Progenitor cell of endocrine pancreas (in vitro differentiated cells): ENCODE data around the gene NRIP1. TPM values are rescaled to one million over a fixed set of nuclear protein-coding genes. Genes with fewer than 3 reads are reported as not detected.

Source experiments
- DNase-seq: peaks from one replicate; pipeline ENCODE4 v3.0.0; 2021; ENCODE audit warnings: low spot score; ENCODE audit not compliant: unreplicated experiment
- H3K27ac Mint-ChIP-seq: 2 replicates; pipeline ENCODE4 v1.8.0; 2021; ENCODE audit warnings: mild to moderate bottlenecking, moderate library complexity, mixed read lengths
- H3K27me3 Mint-ChIP-seq: 2 replicates; pipeline ENCODE4 v1.8.0; 2021; ENCODE audit warnings: mixed read lengths
- H3K36me3 Mint-ChIP-seq: 2 replicates; pipeline ENCODE4 v1.8.0; 2022; ENCODE audit warnings: mixed read lengths; ENCODE audit not compliant: insufficient read depth
- H3K4me1 Mint-ChIP-seq: 2 replicates; pipeline ENCODE4 v1.8.0; 2021; ENCODE audit warnings: low read depth, mixed read lengths
- H3K4me3 Mint-ChIP-seq: 2 replicates; pipeline ENCODE4 v1.8.0; 2021; ENCODE audit warnings: low read depth, mild to moderate bottlenecking, moderate library complexity, mixed read lengths
- H3K9me3 Mint-ChIP-seq: 2 replicates; pipeline ENCODE4 v1.8.0; 2021; ENCODE audit warnings: low read depth, mixed read lengths
- total RNA-seq: library from RNA; stranded (reverse); gene quantifications from 2 replicates; pipeline ENCODE4 v1.2.1, GENCODE V29; 2021
- TF ChIP-seq, protein P1 (sequence below): fragments of 200-600 bp; sonication (generic); IDR thresholded peaks from one replicate; pipeline ENCODE4 v1.5.0; 2021; ENCODE audit warnings: antibody characterized with exemption, mild to moderate bottlenecking; ENCODE audit not compliant: unreplicated experiment

The NRIP1 gene
- total RNA-seq, 1 donor from 2014 or later = 69.4 TPM

DNA sequence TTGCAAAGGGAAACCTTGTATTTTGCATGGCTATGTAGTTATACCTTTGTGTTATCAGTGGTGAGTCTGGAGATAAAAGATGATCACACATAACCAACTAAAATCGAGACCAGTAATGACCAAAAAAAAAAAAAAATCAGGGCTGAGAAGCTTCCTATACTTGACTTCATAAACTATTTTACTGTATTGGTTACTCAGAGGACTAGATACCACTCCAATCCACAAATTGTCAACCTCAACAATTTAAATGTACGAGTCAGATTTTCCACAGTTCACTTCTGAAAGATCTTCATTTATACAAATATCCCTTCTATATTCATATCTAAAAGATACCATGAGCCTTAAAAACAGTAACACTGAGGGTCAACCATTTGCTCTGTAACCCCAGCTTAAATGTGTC lies 71.7 kb downstream of the NRIP1 start:
- TF ChIP-seq, protein P1, sequence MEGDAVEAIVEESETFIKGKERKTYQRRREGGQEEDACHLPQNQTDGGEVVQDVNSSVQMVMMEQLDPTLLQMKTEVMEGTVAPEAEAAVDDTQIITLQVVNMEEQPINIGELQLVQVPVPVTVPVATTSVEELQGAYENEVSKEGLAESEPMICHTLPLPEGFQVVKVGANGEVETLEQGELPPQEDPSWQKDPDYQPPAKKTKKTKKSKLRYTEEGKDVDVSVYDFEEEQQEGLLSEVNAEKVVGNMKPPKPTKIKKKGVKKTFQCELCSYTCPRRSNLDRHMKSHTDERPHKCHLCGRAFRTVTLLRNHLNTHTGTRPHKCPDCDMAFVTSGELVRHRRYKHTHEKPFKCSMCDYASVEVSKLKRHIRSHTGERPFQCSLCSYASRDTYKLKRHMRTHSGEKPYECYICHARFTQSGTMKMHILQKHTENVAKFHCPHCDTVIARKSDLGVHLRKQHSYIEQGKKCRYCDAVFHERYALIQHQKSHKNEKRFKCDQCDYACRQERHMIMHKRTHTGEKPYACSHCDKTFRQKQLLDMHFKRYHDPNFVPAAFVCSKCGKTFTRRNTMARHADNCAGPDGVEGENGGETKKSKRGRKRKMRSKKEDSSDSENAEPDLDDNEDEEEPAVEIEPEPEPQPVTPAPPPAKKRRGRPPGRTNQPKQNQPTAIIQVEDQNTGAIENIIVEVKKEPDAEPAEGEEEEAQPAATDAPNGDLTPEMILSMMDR = no peak
- no peak for DNase-seq
- H3K4me3 Mint-ChIP-seq = no peak overlapping the region
- peaks cover 31% of the 10 kb centered on the region for H3K36me3 Mint-ChIP-seq
- H3K27ac Mint-ChIP-seq = no peak overlapping the region
- H3K9me3 Mint-ChIP-seq = peaks cover 7% of the 10 kb centered on the region
- peaks cover 26% of the 10 kb centered on the region for H3K4me1 Mint-ChIP-seq
- H3K27me3 Mint-ChIP-seq = no peaks in the 10 kb centered on the region

DNA sequence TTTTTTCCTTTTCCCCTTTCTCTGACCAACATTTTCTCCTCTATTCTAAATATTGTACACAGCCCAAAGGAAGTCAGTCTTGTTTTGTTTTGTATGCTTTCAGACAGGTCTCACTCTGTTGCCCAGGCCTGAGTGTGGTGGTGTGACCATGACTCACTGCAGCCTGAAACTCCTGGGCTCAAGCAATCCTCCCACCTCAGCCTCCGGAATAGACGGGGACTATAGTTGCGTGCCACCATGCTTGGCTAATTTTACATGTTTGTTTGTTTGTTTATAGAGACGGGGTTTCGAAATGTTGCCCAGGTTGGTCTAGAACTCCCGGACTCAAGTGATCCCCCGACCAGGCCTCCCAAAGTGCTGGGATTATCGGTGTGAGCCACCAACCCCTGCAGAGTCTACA lies 72.8 kb downstream of the NRIP1 start:
- Mint-ChIP-seq H3K27ac (no peak overlapping the region), H3K27me3 (no peaks in the 10 kb centered on the region), H3K4me3 (no peak overlapping the region), H3K36me3 (peaks cover 31% of the 10 kb centered on the region), H3K4me1 (peaks cover 35% of the 10 kb centered on the region), H3K9me3 (peaks cover 7% of the 10 kb centered on the region)
- TF ChIP-seq, protein P1 = no peak
- DNase-seq = no peak

- H3K36me3 Mint-ChIP-seq = peaks cover 27% of the 10 kb centered on the region
Measured at GRCh38 chr21:14989359-14989758, 75.4 kb downstream of the NRIP1 start.

GRCh38 chr21:14988760-14989159 lies 76.0 kb downstream of the NRIP1 start:
- Mint-ChIP-seq H3K4me3 (no peak overlapping the region), H3K36me3 (peaks cover 33% of the 10 kb centered on the region), H3K4me1 (peaks cover 37% of the 10 kb centered on the region), H3K27ac (peak overlapping the region; percentile 68), H3K9me3 (peaks cover 6% of the 10 kb centered on the region), H3K27me3 (no peaks in the 10 kb centered on the region)
- TF ChIP-seq, protein P1 = no peak
- DNase-seq = no peak

More at GRCh38 chr21:14989359-14989758, 75.4 kb downstream of the NRIP1 start:
- TF ChIP-seq, protein P1 = no peak
- Mint-ChIP-seq H3K27me3 (no peaks in the 10 kb centered on the region), H3K4me3 (no peak overlapping the region), H3K27ac (peak overlapping the region; percentile 68), H3K9me3 (peaks cover 3% of the 10 kb centered on the region), H3K4me1 (peaks cover 37% of the 10 kb centered on the region)
- no peak for DNase-seq

DNA sequence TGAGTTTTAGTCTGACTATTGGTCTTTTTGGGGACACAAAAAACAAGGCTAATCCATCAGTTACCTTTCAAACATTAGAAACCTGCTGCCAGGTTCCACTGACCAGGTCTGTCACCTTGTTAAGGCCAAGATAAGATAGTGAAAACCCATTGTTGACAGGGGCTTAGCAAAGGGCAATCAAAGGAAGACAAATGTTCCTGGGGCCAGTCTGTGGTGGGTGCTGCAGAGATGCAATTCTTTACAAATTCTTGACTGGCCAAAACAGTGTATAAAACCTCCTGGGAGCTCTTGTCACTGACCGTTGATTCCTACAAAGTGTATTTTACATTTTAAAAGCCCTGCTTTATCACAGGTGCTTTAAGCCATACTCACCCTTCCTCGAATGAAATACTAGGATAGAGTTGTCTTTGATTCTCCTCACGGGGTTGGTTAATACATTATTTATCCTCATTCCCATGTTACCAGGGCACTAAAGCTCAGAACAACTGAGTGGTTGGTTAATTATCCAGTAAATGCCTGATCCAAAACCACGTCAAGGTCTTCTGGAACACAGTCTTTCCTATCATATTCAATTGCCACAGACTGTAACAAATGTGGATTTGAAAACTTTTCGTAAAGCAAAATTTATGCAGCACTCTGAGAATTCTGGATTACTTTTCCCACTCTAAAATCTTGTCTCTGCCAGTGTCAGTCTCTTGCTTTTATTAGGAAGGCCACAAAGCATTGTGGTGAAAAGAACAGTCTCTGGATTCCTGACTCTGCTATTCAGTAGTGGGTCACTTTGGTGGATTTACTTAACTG lies 77.2 kb downstream of the NRIP1 start:
- Mint-ChIP-seq H3K9me3 (peaks cover 8% of the 10 kb centered on the region), H3K4me3 (no peak overlapping the region), H3K27ac (peak overlapping the region; percentile 86), H3K4me1 (peaks cover 44% of the 10 kb centered on the region), H3K27me3 (no peaks in the 10 kb centered on the region), H3K36me3 (peaks cover 41% of the 10 kb centered on the region)
- no peak for DNase-seq
- TF ChIP-seq, protein P1 = no peak
